Stimulated activated CD4-positive, alpha-beta T cell treated with anti-CD3 and anti-CD28 coated beads, TNF-alpha, amount 100 ng/mL, for 4 hours (primary cell): ENCODE measurements around the gene CREBRF.
A peak's percentile ranks its signal among the peaks of the same experiment; 100 is the strongest.
"Not testable (repeated sequence)": the region's sequence is repeated elsewhere in the genome, so short reads cannot be mapped to it uniquely, and the experiment has no call there.

Experiments
- DNase-seq, 3 experiments: peaks; one replicate each; pipeline ENCODE4 v3.0.0-alpha.2; 2020; ENCODE audit warnings: low read depth in 3 of 3

CREBRF gene

DNA sequence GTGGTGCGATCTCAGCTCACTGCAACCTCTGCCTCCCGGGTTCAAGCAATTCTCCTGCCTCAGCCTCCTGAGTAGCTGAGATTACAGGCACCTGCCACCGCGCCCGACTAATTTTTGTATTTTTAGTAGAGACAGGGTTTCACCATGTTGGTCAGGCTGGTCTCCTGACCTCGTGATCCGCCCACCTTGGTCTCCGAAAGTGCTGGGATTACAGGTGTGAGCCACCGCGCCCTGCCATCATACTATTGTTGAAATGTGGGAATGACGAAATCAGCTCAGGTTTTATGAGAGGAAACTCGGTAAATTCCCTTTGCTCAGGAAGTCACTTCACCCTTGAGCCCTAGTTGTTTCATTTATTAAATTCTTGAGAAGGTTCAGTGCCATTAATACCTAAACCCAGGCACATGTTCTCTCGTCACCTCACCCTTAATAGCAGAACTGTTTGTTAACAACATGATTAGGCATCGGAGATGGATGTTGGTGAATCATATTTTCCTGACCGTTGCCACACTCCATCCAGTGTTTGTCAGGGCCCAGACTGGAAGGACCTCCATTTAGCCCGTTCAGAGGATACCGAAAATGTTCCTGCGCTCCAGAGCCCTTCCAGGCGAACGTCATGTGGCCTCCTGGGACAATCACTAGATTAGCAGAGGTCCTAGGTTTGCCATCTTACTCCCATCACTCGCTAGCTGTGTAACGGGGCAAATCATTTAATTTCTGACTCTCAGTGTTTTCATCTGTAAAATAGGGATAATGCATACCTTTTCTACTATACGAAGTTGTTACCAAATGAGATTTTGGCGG lies 20.0 kb upstream of the CREBRF start:
- DNase-seq: peak in 1 of 3 experiments; percentile 8

DNA sequence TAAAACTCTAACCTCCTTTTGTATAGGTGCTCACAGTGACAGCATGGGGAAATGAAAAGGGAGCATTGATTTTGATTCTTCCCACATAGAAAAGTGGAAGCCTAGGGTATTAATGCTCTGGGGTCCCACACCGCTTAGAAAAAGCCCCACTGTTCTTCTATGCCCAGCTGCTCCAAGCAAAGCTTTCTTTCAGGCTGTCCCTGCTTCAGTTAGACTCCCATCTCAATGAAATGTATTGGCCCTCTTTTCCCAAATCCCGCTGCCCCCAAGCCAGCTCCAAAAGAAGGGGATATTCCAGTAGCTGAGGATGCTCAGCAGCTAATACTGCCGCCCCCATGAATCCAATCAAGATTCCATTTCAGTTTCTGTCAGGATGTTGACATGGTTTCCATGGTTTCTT lies 17.0 kb upstream of the CREBRF start:
- DNase-seq: no peak

DNA sequence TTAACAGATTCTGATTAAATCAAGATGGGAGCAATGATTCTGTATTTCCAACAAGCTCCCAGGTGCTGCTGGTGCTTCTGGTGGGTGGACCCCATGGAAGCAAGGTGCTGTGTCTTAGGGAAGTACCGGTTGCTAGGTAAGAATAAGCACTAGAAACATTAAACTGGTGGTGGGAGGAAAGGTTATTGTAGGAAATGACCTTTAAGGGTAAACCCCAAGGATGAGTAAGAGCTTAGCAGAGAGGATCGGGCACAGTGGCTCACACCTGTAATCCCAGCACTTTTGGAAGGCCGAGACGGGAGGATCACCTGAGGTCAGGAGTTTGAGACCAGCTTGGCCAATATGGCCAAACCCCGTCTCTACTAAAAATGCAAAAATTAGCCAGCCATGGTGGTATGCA lies 16.2 kb upstream of the CREBRF start:
- DNase-seq: no peak

DNA sequence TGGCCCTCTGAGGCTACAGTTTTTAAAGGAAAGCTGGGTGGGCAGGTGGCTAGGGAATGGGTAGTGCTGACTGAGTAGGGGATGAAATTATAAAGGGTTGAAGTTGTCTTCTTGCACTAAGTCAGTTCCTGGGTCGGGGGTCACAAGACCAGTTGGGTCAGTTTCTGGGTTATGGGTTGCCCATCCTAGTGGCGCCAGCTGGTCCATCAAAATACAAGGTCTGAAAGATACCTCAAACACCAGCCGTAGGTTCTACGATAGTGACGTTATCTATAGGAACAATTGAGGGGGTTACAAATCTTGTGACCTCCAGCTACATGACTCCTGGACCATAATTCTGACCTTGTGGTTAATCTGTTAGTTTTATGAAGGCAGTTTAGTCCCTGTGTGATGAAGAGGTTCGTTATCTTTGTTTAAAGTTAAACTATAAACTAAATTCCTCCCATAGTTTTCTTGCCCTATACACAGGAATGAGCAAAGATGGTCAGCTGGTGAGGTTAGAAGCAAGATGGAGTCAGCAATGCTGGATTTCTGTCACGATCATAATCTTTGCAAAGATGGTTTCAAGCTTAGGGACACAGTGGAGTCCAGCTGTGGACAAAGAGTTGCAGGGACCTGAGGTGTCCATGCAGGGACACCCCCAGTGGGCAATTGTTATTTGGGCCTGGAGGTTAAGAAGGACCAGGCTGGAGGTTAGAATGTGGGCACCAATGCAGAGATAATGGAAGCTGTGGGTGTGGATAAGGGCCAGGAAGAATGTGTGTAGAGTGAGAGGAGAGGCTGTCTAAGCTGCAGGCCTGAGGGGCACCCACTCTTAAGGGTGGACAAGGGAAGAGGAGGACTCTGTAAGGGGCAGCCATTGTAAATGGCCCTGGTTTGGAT lies 14.0 kb upstream of the CREBRF start:
- DNase-seq: no peak

DNA sequence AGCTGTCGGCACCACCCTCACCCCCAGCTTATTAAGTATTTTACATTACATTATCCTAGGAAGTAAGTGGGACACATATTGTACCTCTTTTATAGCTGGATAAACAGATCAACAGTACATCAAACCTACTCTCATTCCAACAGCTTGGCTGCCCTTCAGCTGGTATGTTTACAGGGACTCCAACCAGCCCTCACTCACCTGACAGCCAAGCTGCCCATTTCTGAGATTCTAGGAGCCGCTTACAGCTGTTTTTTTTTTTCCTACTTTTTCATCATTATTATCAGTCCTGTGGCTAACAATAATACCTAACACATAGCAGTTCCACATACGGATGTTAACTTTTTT lies 13.4 kb upstream of the CREBRF start:
- no peak for DNase-seq

DNA sequence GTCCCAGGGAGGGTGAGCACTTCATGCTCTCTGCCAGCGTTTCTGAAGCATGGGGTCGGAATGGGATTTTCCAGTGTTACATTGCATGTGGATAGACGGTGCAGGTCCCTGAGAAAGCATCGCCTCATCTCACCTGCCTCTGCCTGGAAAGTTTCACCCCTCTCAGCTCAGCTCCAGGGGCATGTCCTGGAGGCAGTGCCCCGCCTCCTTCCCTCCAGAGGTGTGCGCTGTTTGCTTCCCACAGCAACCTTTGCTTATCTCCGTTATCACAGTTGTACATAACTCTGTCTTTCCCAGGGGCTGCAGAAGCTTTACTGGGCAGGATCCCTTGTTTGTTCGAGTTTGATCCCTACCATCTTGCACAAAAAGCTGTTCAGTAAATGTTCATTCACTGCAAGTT lies 10.7 kb upstream of the CREBRF start:
- DNase-seq: no peak

DNA sequence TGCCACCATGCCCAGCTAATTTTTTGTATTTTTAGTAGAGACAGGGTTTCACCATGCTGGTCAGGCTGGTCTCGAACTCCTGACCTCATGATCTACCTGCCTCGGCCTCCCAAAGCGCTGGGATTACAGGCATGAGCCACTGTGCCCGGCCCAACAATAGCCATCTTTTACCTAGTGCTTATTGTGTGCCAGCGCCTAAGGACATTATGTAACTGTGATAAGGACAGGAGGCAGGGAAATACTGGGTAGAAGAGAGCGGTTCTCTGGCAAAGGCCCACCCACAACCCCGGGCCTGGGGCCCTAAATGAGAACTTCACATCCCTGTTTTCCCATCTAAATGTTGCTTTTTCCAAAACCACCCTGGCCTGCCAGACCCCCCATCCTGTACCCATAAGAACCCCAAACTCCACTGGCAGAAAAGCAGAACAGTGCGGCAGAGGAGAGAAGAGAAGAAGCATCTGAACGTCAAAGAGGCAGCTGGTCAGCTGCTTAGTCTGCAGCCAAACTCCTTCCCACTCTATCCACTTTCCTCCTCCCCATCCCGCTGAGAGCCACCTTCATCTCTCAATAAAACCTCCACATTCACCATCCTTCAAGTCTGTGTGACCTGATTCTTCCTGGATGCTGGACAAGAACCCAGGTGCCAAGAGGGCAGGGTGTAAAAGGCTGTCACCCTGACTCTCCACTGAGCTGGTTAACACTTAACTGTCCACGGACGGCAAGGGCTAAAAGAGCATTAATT lies 8.9 kb upstream of the CREBRF start:
- DNase-seq: not testable (repeated sequence)

DNA sequence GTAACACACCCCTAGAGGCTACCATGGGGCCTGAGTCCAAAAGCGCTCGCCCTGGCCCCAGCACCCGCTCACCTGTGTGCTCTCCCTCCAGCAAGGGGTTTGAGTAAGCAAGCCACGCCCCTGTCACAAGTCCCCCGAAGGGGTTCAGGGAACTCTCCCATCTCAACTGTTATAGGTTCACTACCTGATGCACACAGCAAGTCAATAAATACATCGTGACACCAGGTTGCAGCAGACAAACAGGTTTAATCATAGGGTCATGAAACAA lies 8.4 kb upstream of the CREBRF start:
- DNase-seq: no peak

DNA sequence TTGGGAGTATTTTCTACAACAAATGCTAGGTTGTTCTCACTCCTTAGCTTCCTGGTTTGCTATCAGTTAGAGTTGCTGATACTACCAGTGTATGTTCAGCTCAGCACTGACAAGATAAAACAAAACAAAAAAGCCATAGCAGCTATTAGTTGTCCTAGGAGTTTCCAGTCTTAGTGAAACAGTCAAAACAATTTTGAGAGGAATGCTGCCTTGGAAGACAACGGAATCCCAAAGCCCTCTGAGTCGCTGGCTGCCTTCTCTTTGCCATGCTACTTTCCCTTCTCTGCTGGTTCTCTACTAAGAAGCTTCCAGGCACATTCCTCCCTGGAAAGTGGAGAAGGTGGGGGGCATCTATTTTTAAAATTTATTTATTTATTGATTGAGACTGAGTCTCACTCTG lies 5.4 kb upstream of the CREBRF start:
- DNase-seq: no peak

DNA sequence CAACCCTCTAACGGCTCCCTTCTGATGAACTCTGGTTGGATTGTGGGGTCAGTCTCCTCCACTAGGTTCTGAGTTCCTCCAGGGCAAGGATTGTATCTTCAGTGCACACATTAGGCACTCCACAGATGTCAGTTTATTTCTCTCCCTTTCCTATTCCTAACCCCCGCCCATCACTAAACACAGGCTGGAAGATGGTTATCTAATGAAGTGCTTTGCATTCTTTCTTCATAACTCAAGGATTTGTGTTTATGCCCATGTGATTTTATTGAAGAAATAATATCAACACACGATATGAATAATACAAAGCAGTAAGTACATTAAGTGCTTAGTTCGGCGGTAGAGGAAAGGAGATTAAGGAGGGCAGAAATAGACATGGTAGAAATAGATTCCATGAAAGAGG lies 4.4 kb upstream of the CREBRF start:
- no peak for DNase-seq

DNA sequence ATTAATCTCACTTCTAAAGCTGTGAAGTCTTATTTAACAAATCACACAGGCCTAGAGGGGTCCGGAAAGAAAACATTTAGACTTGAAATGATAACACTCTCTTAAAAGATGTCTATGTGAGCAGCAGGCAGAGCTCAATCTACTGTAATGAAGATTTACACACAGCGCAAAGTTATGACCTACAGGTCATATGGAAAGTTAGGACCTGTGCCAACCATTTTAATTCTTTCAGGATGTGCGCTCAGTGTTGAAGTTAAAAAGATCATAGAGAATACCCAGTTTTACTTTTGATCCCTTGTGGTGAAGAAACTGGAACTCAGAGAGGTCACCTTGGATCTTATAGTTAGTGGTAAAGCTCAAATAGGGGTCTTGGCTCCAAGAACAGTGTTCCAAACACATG lies 3.1 kb upstream of the CREBRF start:
- no peak for DNase-seq

DNA sequence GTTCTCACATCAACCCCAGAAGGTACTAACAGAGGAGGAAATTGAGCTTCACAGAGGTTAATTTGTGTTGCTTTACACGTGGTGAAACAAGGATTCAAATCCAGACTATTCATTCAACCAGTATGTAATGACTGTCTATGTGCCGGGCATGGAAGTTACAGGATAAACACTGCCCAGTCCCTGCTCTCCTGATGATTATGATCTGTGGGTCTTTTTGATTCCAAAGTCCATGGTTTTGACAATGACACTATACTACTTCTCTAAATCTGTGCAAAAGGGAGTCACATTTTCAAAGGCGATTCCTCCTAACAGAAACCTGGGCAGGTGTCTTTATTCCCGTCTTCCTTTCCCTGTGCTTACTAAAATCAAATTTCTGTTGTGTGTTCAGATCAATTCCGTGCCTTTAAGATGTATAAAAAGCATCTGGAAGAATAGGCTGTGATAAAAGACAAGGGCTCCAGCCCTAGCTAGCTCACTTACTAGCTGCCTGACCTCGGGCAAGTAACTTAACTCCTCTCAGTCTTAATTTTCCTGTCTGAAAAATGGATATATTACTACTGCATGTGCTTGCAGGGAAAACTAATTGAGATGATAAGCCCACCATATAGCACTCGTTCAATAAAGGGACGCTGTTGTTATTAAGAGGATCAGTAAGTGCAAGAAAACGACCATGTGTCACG lies 970 bp upstream of the CREBRF start:
- no peak for DNase-seq

DNA sequence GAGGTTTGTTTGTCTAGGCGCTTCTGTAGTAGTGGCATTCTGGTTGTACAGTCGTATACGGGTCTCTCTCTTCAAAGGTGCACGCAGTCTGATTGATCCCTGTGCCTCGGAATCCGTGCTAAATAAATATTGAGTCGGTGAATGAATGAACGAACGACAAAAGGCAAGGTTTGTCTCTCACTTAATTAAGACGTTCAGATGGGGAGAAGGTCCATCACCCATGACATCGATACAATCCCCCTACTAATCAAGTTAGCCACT lies 500 bp upstream of the CREBRF start:
- DNase-seq: no peak

DNA sequence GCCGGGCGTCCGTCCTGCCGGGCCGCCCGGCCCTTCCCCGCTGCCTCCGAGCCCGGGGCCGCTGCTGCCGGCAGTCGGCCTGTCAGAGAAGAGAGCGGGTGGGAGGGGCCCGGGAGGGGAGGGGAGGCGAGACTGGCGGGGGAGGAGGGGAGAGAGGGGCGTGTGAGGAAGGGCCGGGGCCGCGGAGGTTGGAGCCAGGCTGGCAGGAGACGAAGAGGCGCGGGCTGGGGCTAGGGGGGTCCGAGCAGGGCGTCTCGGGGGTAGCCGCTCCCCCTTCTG lies 570 bp downstream of the CREBRF start:
- peak in 2 of 3 experiments; percentile 70 to 79 for DNase-seq

DNA sequence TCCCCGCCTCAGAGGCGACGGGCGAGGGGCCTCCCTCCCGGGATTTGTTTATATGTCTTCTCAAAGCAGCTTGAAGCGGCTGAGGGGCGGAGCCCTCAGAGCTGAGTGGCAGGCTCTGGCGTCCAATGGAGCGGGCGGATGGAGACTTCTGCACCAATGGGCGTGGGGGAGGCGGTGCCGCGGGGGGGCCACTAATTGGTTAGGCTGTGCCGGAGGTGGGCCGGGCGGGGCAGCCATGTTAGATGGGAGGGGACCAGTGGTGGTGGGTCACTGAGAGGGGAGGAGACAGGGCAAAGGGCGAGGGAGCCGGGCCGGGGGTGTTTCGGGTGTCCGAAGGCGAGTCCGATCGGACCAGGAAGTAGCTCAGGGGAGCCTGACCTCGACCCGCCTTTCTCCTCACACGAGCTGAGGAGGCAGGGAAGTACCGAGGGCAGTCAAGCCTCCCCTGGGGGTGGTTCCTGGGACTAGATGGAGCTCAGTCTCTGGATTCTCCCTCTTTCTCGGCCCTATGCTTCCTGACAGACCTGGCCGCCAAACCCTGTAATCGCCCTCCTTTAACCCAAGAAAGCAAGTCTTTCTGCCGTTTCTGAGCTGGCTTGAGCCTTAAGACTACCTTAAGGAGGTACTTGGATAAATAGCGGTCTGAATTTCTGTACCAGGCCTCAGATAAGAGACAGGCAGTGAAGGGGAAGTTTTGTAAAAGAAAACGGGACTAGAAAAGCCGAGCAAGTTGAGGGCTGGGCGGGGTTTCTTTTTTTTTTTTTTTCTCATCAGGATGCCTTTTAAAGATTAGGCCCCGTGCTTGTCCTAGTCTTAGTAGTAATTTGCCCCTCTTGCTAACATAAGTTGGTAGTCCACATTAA lies 1.1 kb downstream of the CREBRF start:
- DNase-seq: peak; percentile 96 to 99 (median 98)

DNA sequence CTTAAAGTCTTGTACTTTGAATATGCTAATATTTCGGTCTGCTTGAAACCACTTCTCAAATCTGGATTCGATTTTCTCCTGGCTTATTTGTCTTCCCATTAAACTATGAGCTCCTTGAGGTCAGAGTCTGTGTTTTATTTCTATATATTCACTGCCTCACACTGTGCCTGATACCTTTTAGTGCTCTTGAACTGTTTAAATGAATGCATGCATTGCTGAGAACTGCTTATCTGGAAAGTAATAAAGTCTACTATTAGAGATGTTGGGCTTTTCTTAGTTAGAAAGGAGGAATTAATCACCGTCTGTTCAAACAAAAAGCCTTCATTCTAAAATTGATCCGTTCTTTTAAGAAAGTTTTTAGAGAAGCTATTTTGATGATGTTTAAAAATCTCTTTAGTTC lies 6.0 kb downstream of the CREBRF start:
- DNase-seq: no peak

DNA sequence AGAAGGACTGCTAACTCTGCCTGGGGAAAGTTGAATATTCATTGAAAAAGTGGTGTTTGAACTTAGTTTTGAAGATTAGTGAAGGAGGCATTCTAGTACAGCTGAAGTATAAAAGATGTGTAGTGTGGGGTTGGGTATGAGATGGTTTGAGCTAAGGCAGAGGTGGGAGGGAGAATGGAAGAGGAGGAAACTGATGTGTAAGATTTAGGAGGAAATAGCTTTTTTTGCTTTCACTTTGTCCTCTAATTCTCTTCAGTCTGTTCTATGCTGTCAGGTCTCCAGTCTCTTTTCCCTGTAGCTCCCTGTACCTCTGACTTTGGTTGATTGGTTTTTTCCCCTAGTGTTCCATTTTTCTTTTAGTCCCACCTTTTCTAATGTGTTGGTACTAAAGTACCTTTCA lies 9.0 kb downstream of the CREBRF start:
- no peak for DNase-seq

DNA sequence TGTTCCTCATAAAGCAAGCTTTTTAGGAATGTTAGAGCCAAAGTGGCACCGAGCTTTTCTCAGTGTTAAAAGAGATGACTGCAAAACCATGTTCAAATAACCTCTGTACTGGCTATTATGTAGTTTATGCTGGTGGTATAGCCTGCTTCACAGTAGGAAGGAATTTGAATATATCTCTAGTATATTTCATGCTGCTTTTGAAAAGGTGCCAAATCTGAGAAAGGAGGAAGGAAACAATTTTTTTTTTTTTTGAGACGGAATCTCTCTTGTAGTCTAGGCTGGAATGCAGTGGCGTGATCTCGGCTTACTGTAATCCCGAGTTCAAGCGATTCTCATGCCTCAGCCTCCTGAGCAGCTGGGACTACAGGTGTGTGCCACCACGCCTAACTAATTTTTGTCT lies 13.5 kb downstream of the CREBRF start:
- no peak for DNase-seq

DNA sequence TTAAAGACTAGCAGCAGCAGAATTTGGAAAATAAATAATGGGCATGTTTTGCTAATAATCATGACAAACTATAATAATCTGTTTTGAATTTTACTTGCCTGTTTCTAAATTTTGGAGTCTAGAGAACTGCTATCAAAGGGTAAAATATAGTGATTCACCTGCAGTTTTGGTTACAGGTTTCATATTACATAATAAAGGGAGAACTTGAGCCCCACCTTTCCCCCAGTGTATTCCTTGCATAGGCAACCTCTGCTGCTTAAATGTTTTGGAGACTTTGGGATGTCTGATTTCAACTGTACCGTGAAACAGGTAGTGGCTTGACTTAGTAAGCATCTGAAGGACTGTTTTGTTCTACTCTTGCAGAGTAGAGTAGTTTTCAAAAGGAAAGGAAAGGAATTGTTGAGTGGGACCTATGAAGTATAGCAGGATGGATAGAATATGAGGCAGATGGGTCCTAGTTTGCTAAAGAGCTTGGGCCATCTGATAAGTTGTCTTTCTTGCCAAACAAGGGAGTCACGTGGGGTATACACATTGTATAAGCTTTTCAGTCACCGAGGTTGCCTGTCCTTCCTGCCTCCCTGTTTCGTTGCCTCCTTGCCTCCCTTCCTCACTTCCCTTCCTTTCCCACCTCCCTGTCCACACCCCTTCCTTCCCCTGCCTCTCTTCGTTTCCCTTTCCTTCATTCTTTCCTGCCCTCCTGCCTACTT lies 19.1 kb downstream of the CREBRF start:
- DNase-seq: no peak

DNA sequence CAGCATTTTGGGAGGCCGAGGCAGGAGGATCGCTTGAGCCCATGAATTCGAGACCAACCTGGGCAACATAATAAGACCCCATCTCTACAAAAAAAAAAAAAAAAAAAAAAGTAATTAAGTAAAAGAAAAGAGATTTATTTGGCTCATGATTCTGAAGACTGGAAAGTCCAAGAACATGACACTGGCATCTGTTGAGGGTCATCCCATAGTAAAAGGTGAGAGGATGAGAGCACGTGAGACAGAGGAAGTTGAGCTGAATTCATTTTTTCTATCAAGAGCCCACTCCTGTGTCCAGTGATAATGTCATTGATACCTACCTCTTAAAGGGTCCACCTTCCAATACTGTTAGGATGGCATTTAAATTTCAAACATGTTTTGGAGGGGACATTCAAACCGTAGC lies 19.8 kb downstream of the CREBRF start:
- no peak for DNase-seq

DNA sequence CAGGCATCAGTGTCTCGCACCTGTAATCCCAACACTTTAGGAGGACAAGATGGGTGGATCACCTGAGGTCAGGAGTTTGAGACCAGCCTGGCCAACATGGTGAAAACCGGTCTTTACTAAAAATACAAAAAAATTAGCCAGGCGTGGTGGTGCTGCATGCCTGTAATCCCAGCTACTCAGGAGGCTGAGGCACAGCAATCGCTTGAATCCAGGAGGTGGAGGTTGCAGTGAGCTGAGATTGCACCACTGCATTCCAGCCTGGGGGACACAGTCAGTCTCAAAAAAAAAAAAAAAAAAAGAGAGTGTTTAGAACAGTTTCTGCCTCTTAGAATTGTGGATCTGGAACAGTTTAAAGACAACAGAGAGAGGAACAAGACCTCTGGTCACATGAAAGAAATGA lies 20.3 kb downstream of the CREBRF start:
- DNase-seq: not testable (repeated sequence)
